WERI-Rb-1 (cell line): ENCODE data around the gene MEIS3.

Source experiments
- DNase-seq: peaks from one replicate; pipeline ENCODE4 v3.0.0-alpha.2; 2020
- H3K27ac ChIP-seq: fragments of 250-450 bp; sonication (Bioruptor Pico); 2 replicates; pipeline ENCODE4 v1.5.1; 2020; ENCODE audit warnings: mild to moderate bottlenecking, moderate library complexity
- H3K27me3 ChIP-seq: fragments of 250-450 bp; sonication (Bioruptor Pico); 2 replicates; pipeline ENCODE4 v1.5.1; 2021; ENCODE audit warnings: mild to moderate bottlenecking, low read depth, moderate library complexity; ENCODE audit not compliant: insufficient read depth, severe bottlenecking
- H3K36me3 ChIP-seq: fragments of 250-450 bp; sonication (Bioruptor Pico); 2 replicates; pipeline ENCODE4 v1.5.1; 2020; ENCODE audit warnings: mild to moderate bottlenecking, moderate library complexity
- H3K4me3 ChIP-seq: 2 replicates; pipeline ENCODE4 v1.5.1; 2011; ENCODE audit warnings: low read depth, mild to moderate bottlenecking, control low read depth, low read length
- H3K9me3 ChIP-seq: fragments of 250-450 bp; sonication (Bioruptor Pico); 2 replicates; pipeline ENCODE4 v1.5.1; 2021; ENCODE audit warnings: mild to moderate bottlenecking, moderate library complexity; ENCODE audit not compliant: severe bottlenecking
- CTCF ChIP-seq: IDR thresholded peaks from 2 replicates; pipeline ENCODE4 v1.5.1; 2011; ENCODE audit warnings: low read depth, mild to moderate bottlenecking, control low read depth, inconsistent platforms, low read length

MEIS3 gene

GRCh38 chr19:47421844-47422395, 2.6 kb upstream of the MEIS3 start:
- H3K36me3 ChIP-seq: no peaks in the 10 kb centered on the region
- TF ChIP-seq CTCF: no peak
- no peaks in the 10 kb centered on the region for H3K27me3 ChIP-seq
- no peaks in the 10 kb centered on the region for H3K9me3 ChIP-seq
- peak overlapping the region; percentile 64 for H3K27ac ChIP-seq
- H3K4me3 ChIP-seq: peak overlapping the region; percentile 32
- peak; percentile 80 for DNase-seq

- H3K27me3 ChIP-seq: no peaks in the 10 kb centered on the region
- H3K9me3 ChIP-seq: no peaks in the 10 kb centered on the region
- H3K4me3 ChIP-seq: peak overlapping the region; percentile 32
- DNase-seq: no peak
- peaks cover 4% of the 10 kb centered on the region; the same call in 1 of the 2 replicates for H3K36me3 ChIP-seq
- TF ChIP-seq CTCF: no peak
- H3K27ac ChIP-seq: peak overlapping the region; percentile 64
These were observed 2.0 kb upstream of the MEIS3 start for GRCh38 chr19:47421244-47421786.

GRCh38 chr19:47419789-47420188, 462 bp upstream of the MEIS3 start:
- TF ChIP-seq CTCF: no peak
- H3K9me3 ChIP-seq: no peaks in the 10 kb centered on the region

GRCh38 chr19:47418692-47419029, 666 bp downstream of the MEIS3 start:
- no peak for DNase-seq
- H3K27ac ChIP-seq: no peak overlapping the region
- H3K4me3 ChIP-seq: peak overlapping the region; percentile 53
- H3K9me3 ChIP-seq: no peaks in the 10 kb centered on the region
- H3K27me3 ChIP-seq: no peaks in the 10 kb centered on the region
- peaks cover 12% of the 10 kb centered on the region for H3K36me3 ChIP-seq
- no peak for TF ChIP-seq CTCF

More at GRCh38 chr19:47419789-47420188, 462 bp upstream of the MEIS3 start:
- no peak overlapping the region for H3K27ac ChIP-seq
- H3K4me3 ChIP-seq: peak overlapping the region; percentile 45
- peaks cover 6% of the 10 kb centered on the region; the same call in 1 of the 2 replicates for H3K36me3 ChIP-seq
- no peak for DNase-seq
- H3K27me3 ChIP-seq: no peaks in the 10 kb centered on the region

GRCh38 chr19:47417746-47418691, 1.3 kb downstream of the MEIS3 start:
- Histone ChIP-seq H3K27ac (no peak overlapping the region), H3K27me3 (no peaks in the 10 kb centered on the region), H3K9me3 (no peaks in the 10 kb centered on the region), H3K4me3 (peak overlapping the region; percentile 53), H3K36me3 (peaks cover 12% of the 10 kb centered on the region)
- no peak for DNase-seq
- no peak for TF ChIP-seq CTCF
